Raji (cell line): Measurements from ENCODE around the gene TEX51.

ENCODE experiments used
- POLR2A ChIP-seq: IDR thresholded peaks from 2 replicates; pipeline ENCODE4 v1.6.1; 2011; ENCODE audit warnings: low read depth, low read length, control low read depth; ENCODE audit not compliant: insufficient read depth

Gene TEX51

DNA sequence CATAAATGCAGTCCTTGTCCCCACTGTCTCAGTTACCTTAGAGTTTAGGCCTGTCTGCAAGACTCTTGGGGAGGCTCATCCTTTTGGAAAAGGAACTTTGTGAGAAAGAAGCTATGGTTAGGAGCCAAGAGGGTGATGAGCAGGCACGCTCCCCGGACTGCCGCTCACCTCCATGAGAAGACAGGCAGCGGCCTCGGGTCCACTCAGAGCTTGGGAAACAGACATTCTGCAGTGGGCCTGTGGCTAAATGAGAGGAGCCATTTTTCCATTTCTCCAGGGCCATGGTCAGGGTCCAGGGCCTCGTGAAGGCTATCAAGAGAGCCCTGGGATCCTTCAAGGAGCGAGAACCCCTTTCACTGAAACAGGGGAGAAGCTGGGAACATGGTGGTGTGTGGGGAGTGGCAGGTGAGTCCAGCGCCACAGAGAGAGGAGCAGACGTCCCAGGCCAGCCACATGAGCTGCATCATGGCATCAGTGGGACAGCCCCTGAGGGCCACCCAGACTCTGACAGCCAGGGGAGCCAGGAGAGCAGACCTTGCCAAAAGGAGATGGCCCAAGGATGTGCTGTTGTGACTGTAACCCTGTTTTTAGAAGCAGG, 4.0 kb upstream of the TEX51 start:
- TF ChIP-seq POLR2A = no peak

DNA sequence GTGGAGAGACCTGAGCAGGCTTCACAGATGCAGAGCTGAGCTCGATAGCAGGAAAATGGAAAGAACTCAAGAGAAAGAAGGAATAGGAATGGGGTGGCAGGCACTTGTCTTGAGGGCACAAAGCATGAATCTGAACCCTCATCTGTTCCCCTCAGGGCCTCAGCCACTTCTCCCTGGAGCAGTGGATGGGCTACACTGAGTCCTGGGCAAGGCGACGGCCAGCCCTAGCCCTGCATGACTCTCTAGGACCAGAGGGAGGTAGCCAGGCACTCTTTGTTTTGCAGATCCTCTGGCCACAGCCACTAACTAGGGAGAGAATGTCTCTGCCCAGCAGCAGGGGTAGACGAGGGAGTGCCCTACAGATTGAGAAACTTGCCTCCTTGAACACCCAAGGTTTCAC, 3.4 kb upstream of the TEX51 start:
- no peak for TF ChIP-seq POLR2A

DNA sequence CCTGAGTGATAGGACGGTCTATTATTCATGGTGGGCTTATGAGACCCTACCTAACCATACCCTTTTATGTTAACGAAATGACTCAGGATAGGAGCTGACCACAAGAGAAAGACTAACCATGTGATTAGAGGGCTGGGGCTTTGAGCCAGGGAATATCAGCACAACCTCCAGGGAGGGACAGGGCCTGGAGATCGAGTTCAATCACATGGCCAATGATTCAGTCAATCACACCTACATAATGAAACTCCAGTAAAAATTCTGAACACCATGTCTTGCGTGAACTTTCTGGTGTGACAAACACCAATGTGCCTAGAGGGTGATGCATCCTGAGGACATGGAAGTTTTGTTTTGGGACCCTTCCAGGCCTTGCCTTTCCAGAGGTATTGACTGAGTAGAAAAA, 2.2 kb upstream of the TEX51 start:
- no peak for TF ChIP-seq POLR2A

- no peak for TF ChIP-seq POLR2A
These were observed 1.0 kb downstream of the TEX51 start for GRCh38 chr2:126899616-126900185.

- TF ChIP-seq POLR2A = no peak
These were observed 2.1 kb downstream of the TEX51 start for GRCh38 chr2:126900646-126901319.

GRCh38 chr2:126901459-126901858, 2.8 kb downstream of the TEX51 start:
- TF ChIP-seq POLR2A = no peak

DNA sequence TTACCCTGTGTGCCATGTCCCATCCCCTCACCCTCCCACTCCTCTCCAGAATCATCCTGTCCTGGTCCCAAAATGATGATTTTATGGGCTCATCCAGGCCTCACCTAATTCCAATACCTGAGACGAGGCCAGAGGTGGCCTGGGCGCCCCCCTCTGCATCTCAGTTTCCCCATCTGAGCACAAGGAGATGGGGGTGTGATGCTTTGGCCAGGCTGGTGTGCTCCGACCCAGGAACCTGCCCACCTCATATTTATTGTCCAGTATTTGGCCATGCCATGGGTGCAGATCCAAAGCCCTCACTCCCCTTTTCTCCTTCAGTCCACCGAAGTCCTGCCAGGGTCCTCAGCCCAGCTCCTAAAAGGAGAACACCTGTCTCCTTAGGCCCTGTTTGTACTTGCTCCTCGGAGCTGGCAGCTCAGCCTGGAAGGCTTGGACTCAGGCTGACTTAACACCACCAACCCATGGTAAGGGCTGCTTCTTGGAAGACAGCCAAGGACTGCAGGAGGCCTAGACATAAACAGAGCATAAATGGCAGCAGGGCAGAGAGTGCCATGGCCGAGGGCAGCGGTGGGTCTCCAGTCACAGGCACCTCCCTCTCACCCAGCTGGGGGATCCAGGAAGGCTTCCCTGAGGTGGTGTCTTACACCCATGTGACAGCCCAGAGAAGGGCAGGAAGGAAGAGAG, 3.6 kb downstream of the TEX51 start:
- no peak for TF ChIP-seq POLR2A

- no peak for TF ChIP-seq POLR2A
These were observed 4.2 kb downstream of the TEX51 start for GRCh38 chr2:126902859-126903258.

- no peak for TF ChIP-seq POLR2A
These were observed 7.3 kb downstream of the TEX51 start for GRCh38 chr2:126905991-126906390.

GRCh38 chr2:126906781-126907180, 8.1 kb downstream of the TEX51 start:
- no peak for TF ChIP-seq POLR2A

- TF ChIP-seq POLR2A = no peak
These were observed 9.0 kb downstream of the TEX51 start for GRCh38 chr2:126907671-126908070.

GRCh38 chr2:126908721-126909177, 10.1 kb downstream of the TEX51 start:
- TF ChIP-seq POLR2A = no peak

- no peak for TF ChIP-seq POLR2A
These were observed 10.7 kb downstream of the TEX51 start for GRCh38 chr2:126909366-126909765.

DNA sequence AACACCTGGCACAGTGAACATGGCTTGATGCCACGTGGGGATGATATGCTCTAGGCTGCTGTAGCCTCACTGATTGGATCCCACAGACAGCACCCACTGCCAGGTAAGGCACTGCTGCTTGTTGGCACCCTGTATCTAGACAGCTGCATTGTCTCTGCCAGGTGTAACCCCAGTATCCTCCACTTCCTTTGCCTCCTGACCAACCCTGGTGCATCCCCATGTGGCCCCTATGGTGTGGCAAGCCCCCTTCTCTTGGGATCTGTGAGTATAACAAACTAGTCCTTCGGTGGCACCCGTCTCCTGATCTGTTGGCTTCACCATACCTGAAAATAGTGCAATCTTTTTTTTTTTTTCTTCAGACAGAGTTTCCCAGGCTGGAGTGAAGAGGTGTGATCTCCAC, 11.1 kb downstream of the TEX51 start:
- no peak for TF ChIP-seq POLR2A

GRCh38 chr2:126910637-126911036, 11.9 kb downstream of the TEX51 start:
- no peak for TF ChIP-seq POLR2A

DNA sequence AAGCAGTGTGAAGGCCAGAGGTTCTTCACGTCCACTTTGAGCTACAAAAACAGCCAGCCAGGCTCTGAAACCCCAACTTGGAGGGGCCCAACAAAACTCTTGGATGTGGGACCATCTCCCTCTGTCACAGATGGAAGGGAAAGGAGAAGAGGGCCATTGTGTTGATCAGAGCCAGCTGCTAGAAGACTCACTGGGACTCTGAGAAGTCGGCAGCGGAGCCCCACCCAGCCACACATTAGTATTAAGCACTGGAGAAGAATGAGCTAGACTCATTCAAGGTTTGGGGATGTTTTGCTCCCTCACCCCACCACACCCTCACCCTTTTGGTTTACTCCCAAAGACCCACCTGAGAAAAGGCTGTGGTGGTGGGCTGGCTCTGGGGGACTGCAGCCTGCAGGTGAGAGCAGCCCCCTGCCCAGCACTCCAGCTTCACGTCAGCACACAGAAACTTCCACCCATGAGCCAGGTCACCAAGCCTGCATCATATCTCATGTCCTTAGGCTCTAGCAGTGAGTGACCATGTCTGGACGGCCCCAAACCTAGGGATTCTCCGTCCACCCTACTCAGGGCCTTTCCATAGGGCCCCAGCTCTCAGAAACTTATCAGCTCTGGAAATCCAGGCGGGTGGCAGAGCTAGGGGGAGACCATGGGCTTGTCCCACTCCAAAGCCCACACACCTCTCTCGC, 12.6 kb downstream of the TEX51 start:
- TF ChIP-seq POLR2A = no peak

GRCh38 chr2:126912201-126912600, 13.5 kb downstream of the TEX51 start:
- no peak for TF ChIP-seq POLR2A
